ENCODE data around the gene COX4I1.

The COX4I1 gene

DNA sequence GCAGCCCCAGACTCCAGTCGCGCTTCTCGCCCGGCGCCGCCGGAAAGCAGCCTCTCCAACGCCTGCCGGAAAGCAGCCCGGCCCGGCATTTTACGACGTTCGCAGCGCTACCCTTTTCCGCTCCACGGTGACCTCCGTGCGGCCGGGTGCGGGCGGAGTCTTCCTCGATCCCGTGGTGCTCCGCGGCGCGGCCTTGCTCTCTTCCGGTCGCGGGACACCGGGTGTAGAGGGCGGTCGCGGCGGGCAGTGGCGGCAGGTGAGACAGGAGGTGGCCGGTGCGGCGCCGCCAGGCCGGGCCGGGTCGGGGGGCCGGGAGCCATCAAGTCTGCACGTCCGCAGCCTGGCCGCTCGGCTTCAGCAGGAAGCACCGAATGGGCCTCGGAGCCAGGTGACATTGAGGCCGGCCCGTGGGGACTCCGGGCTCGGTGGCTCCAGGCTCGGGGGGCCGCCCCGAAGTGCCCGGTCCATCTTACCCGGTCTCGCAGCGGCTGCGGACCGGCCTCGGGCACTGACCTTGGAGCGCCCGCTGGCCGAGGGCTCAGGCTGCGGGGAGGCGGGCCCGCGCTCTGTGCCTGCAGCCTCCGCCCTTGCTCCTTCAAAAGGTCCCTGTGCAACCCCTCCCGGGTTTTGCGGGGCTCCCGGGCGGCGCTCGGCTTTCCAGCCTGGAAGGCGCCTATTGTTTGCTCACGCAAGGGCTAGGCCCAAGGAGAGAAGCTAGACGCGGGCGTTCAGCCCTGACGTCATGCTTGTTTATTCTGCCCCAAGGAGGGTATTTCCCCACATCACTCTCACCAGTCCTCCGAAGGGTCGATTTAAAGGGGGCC lies at the start of gene COX4I1, which contains the start of gene EMC8:
Gene COX4I1, plus strand, starts transcription at position 199 of the 824 bp plus-strand sequence. CDS start 1,511 bp downstream, outside the sequence.
Gene EMC8, minus strand, starts transcription at position 48 of the 824 bp plus-strand sequence. CDS start 249 bp downstream, outside the sequence.
- Mint-ChIP-seq H3K36me3 (peaks cover 67% of the 10 kb centered on the region), H3K4me1 (peaks cover 56% of the 10 kb centered on the region), H3K4me3 (peak within 1 kb of the TSS; percentile 82), H3K27ac (peak within 1 kb of the TSS; percentile 95), H3K9me3 (no peaks in the 10 kb centered on the region)
- ATAC-seq (peak; percentile 94), DNase-seq (ENCODE audit: low spot score in 2 of 2) (peak; percentile 92 to 96)

DNA sequence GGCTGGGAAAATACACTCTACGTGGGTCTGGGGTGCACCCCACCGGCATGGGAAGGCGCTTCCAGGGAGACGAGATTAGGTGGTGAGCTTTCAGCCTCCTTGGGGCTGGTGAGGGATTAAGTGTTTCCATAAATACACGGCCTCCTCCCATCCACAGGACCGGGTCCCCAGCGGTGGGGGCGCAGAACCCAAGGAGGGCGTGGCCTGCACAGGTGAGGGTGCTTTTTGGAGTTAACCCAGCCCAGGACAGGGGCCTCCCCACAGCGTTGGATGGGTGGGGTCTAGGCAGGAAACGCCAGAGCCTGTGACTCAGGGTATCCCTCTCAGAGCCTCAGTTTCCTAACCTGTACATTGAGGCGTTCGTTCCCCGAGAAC lies 49.7 kb upstream of the COX4I1 start:
- Mint-ChIP-seq H3K9me3 (no peaks in the 10 kb centered on the region), H3K36me3 (no peaks in the 10 kb centered on the region), H3K4me1 (peaks cover 21% of the 10 kb centered on the region), H3K4me3 (peak overlapping the region; percentile 73), H3K27ac (peak overlapping the region; percentile 16)
- no peak for ATAC-seq
- no peak for DNase-seq (ENCODE audit: low spot score in 2 of 2)

DNA sequence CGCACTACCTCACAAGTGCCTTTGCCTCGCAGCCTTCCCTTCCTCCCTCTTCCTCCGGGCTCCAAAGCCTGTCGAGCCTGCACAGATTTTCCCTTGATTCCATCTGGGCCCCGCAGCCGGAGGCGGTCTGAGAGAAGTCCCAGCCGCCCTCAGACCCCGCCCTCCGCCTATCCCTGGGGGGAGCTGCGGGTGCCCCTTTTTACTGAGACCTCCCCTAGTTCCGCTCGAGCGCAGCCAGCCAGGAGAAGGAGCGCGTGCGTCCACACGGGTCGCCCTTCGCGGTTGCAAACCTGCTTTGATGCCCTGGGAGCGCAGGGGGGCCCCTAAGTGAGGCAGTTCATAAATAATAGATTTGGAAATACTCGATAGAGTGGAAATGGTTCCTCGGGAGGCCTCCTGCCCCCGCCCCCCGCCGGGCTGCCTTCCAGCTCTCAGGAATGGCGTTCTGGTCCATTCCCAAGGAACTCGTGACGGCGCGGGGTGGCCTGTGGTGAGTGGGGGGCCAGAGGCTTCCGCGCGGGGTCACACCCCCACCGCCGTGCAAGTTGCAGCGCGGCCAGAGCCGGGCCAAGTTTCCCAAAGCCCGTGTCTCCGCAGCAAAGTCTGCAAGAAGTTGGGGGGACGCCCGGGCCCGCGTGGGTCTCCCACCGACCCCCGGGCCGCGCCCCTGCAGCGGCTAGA lies 49.2 kb upstream of the COX4I1 start:
- Mint-ChIP-seq H3K36me3 (no peaks in the 10 kb centered on the region), H3K4me3 (peak overlapping the region; percentile 73), H3K4me1 (peaks cover 21% of the 10 kb centered on the region), H3K27ac (peak overlapping the region; percentile 16), H3K9me3 (no peaks in the 10 kb centered on the region)
- no peak for ATAC-seq
- no peak for DNase-seq (ENCODE audit: low spot score in 2 of 2)

DNA sequence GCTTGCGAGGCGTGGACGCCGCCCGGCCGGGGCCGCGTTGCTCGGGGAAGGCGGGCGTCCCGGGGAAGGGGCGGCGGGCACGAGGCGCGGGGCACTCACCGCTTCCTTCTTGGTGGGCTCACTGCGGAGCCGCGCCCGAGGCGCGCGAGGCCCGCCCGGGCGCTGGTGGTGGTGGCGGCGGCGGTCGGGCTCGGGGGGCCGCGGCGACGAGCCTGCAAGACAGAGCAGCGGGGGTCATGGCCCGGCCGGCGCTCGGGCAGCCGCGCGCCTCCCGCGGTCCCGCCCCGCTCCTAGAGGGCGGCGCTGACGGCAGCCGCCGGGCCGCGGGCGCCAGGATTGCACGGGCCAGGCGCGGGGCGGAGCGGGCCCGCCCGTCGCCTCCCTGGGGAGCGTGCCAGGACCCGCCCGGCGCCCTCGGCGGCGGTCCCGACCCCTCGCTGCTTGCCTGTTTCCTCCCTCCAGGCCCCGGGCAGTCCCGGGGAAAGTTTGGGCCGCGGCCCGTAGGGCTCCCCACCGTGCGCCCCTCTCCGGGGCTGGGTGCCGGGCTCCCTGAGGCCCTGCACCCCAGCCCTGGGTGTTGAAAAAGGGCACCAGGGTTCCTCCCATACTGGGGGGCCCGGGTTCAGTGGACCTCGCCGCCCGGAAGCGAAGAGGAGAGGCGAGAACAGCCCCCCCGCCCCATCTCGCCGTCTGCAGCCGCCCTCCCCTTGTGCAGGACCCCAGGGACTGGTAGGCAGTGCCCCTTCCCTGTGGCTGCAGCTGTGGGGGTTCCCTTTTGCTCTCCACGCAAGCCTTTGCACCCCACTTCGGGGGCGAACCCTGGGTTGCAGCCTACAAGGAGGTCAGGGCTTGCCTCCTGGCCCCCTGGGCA lies 48.4 kb upstream of the COX4I1 start, which contains the start of gene C16orf74:
Gene C16orf74, minus strand, starts transcription at position 270 of the 871 bp plus-strand sequence. CDS start 15,879 bp downstream, outside the sequence.
- DNase-seq (ENCODE audit: low spot score in 2 of 2): no peak
- H3K4me3 Mint-ChIP-seq: peak within 1 kb of the TSS; percentile 73
- ATAC-seq: peak; percentile 76
- no peaks in the 10 kb centered on the region for H3K36me3 Mint-ChIP-seq
- H3K27ac Mint-ChIP-seq: peak within 1 kb of the TSS; percentile 16
- peaks cover 23% of the 10 kb centered on the region for H3K4me1 Mint-ChIP-seq
- no peaks in the 10 kb centered on the region for H3K9me3 Mint-ChIP-seq

DNA sequence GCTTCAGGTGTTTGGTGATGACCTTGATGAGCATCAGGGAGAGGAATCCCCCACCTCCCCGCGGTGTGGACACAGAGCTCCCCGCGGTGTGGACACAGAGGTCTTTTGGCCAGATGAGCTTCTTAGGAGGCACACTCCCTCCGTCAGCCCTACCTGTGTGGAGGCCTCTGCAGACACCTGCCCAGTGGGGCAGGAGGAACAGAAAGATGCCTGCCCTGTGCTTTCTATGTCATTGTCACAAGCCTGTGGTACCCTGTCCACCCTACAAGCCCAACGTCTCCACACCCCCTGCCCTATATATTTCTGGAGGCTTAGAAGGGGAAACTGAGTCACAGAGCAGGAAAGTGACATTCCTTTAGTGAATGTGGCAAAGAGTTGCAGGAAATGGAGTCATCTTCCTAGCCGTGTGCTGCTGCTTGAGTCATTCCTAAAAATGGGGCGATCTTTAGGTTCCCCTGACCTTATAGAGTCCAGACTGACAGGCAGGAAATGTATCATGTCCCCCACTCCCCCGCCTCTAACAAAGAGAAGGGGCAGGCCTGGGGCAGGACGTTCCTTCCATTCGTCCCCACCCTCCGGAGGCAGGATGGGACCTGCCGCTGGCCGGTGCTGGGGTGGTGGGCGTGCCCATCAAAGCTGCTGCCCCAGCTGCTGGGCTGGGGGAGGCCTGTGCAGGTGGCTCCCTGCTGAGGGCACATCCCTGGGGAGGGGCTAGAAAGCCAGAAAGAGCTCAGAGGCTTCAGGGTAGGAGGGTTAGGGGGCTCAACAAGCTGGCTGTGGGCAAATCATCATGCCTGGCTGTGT lies 47.6 kb upstream of the COX4I1 start:
- ATAC-seq: peak; percentile 48

DNA sequence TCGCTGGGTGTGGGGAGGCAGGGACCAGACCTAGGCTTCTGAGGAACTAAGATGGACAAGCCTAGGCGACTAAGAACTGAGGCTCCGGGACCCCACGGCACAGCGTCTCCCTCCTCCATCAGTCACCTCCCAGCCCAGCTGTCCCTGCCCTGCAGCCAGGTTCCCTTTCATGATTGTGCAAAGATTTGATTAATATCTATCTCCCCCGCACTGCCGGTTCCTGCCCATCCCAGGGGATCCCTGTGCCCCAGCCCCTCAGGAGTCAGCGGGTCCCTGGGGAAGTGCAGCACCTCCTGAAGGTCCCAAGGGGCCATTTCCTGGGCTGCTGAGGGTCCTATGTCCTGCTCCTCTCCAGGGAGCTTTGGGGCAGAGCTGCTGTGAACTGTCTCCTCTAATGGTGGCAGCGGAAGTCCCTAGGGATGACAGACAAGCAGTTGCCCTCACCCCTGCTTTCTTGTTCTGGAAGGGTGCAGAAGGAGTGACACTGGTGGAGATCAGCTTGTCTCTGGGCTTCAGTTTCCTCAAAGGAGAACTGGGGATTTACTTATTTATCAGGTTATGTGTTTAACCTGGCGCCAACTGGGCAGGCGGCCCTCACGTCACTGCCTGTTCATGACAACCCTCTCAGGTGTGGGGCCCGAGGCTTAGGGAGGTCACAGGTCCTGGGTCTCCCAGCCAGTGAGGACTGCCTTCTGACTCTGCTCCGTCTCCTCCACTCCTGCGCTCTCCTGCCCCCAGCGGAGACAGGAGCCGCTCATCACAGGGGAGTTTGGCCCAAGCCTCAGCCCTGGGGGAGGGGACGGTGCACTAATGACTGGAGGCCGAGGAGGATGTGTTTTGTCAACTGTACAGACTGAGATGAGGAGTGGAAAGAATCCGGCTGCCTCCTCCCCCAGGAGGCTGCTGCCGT lies 46.7 kb upstream of the COX4I1 start:
- no peak for ATAC-seq
- peaks cover 25% of the 10 kb centered on the region for H3K4me1 Mint-ChIP-seq
- H3K27ac Mint-ChIP-seq: no peak overlapping the region
- no peaks in the 10 kb centered on the region for H3K36me3 Mint-ChIP-seq
- no peak for DNase-seq (ENCODE audit: low spot score in 2 of 2)
- H3K9me3 Mint-ChIP-seq: no peaks in the 10 kb centered on the region
- no peak overlapping the region for H3K4me3 Mint-ChIP-seq

More for the DNA sequence above, 47.6 kb upstream of the COX4I1 start:
- DNase-seq (ENCODE audit: low spot score in 2 of 2): no peak
- H3K4me1 Mint-ChIP-seq: peaks cover 26% of the 10 kb centered on the region
- H3K9me3 Mint-ChIP-seq: no peaks in the 10 kb centered on the region
- peak overlapping the region; percentile 32 for H3K4me3 Mint-ChIP-seq
- H3K27ac Mint-ChIP-seq: no peak overlapping the region
- no peaks in the 10 kb centered on the region for H3K36me3 Mint-ChIP-seq

DNA sequence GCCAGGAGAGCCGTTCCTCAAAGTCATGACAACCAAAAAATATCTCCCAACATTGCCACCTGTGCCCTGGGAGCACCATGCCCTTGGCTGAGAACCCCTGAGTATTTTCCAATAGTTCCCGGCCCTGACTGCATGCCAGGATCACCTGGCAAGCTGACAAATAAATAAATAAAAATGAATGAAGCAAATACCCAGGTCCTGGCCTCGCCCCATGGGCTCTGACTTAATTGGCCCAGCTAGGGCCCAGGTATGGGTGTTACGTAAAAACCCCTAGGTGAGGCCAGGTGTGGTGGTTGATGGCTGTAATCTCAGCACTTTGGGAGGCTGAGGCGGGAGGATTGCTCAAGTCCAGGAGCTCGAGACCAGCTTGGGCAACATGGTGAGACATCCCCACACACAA lies 45.9 kb upstream of the COX4I1 start:
- no peaks in the 10 kb centered on the region for H3K9me3 Mint-ChIP-seq
- DNase-seq (ENCODE audit: low spot score in 2 of 2) (no peak), ATAC-seq (no peak)
- H3K27ac Mint-ChIP-seq: no peak overlapping the region
- H3K36me3 Mint-ChIP-seq: no peaks in the 10 kb centered on the region
- H3K4me1 Mint-ChIP-seq: peaks cover 25% of the 10 kb centered on the region
- no peak overlapping the region for H3K4me3 Mint-ChIP-seq

DNA sequence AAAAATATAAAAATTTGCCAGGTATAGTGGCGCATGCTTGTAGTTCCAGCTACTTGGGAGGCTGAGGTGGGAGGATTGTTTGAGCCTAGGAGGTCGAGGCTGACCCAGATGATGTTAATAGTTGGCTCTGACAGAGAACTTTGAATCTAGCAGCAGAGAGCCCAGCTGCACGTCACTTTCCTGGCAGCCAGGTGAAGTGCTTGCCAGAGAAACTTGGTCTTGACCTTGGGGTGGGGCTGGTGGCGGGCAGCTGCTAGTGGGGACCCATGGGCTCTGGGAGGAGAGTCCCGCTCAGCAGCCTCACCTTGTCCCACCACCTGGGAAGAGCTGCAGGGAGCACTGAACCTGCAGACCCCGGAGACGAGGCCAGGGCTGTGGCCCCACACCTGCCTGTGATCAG lies 45.5 kb upstream of the COX4I1 start:
- Mint-ChIP-seq H3K9me3 (no peaks in the 10 kb centered on the region), H3K4me1 (peaks cover 29% of the 10 kb centered on the region), H3K36me3 (no peaks in the 10 kb centered on the region), H3K4me3 (no peak overlapping the region), H3K27ac (no peak overlapping the region)
- DNase-seq (ENCODE audit: low spot score in 2 of 2) (no peak), ATAC-seq (no peak)

DNA sequence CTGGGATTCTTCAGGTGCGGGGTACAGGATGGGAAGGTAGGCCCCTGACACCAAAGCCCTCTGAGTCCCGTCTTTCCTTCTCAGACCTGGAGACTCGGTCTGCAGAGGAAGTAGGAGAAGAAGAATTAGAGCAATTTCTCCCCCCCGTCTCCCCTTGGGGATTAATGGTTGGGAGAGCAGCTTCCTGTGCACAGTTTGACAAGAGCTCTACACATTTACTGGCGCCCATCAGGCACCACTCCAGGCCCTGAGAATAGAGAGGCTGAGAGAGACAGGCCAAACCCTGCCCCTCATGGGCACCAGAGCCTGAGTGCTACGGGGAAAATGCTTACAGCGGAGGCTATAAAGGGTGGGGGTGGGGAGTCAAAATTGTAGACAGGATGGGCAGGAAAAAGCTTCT lies 45.1 kb upstream of the COX4I1 start:
- Mint-ChIP-seq H3K27ac (no peak overlapping the region), H3K9me3 (no peaks in the 10 kb centered on the region), H3K4me3 (no peak overlapping the region), H3K4me1 (peaks cover 34% of the 10 kb centered on the region), H3K36me3 (no peaks in the 10 kb centered on the region)
- ATAC-seq (no peak), DNase-seq (ENCODE audit: low spot score in 2 of 2) (no peak)

DNA sequence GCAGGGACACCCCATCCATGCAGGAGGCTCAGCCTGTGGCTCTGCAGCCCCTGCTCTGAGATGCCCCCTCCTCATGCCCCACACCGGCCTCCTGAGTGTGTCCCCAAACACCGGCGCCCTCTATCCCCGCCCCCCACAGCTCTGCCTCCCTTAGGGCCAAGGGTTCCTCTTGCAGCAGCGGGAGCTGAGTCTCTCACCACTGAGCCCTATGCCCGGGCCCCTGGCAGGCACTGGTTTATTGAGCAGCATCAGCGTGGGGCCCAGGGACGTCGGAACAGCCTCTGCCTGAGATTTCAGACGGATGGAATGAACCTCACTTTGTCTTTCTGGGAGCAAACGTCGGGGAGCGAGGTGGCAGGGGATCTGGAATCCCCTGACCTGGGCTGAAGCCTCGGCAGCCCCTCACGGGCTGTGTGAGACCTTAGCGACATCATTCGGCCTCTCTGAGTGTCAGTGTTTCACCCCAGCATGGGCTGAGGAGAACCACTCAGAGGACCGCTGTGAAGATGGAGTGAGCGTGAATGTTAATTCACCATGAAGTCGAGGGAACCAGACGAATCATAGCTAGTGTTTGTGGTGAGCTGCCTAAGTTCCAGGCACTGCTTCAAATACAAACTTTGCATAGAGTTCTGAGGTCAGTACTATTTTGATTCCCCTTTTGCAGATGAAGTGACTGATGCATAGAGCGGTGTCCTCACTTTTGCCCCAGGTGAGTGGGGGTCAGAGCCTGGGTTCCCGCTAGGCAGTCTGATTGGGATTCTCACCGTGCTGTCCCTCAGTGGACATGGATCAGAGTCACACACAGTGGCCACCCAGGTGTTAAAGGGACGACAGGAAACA lies 43.3 kb upstream of the COX4I1 start:
- no peak overlapping the region for H3K4me3 Mint-ChIP-seq
- H3K36me3 Mint-ChIP-seq: no peaks in the 10 kb centered on the region
- H3K27ac Mint-ChIP-seq: no peak overlapping the region
- DNase-seq (ENCODE audit: low spot score in 2 of 2) (no peak), ATAC-seq (peak; percentile 55)
- H3K4me1 Mint-ChIP-seq: peaks cover 31% of the 10 kb centered on the region
- H3K9me3 Mint-ChIP-seq: no peaks in the 10 kb centered on the region

DNA sequence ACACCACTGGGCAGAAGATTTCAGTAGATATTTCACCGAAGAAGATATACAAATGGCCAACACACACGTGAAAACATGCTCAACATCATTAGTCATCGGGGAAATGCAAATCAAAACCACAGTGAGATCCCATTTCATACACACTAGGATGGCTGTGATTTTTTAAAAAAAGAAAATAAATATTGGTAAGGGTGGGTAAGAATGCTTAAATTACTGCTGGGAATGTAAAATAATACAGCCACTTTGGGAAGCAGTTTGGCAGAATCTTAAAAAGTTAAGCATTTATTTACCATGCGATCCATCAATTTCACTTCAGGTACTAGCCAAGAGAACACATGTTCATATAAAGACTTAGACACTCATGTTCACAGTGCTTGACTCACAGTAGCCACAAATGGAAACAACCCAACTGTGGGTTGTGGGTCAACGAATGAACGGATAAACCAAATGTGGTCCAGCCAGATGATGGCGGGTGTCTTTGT lies 42.1 kb upstream of the COX4I1 start:
- Mint-ChIP-seq H3K4me1 (peaks cover 26% of the 10 kb centered on the region), H3K27ac (no peak overlapping the region), H3K36me3 (no peaks in the 10 kb centered on the region), H3K4me3 (no peak overlapping the region), H3K9me3 (no peaks in the 10 kb centered on the region)
- DNase-seq (ENCODE audit: low spot score in 2 of 2): no peak
- ATAC-seq: peak; percentile 83

DNA sequence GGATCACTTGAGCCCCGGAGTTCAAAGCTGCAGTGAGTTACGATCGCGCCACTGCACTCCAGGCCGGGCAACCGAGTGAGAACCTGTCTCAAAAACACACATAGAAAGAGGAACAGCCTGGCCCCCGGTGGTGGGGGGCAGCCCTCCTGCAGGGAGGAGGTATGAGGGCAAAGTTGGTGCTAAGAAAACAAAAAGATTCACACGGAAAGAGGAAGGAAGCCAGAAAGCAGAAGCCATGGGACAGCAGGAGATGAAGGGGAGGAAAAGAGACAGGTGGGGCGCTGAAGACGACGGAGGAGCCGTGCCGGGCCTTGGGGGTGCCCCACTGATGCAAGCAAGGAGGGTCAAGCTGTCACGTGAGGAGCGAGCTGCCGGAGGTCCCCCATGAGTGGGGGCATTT lies 40.4 kb upstream of the COX4I1 start:
- DNase-seq (ENCODE audit: low spot score in 2 of 2) (no peak), ATAC-seq (no peak)
- H3K4me1 Mint-ChIP-seq: peaks cover 26% of the 10 kb centered on the region
- H3K36me3 Mint-ChIP-seq: no peaks in the 10 kb centered on the region
- no peak overlapping the region for H3K4me3 Mint-ChIP-seq
- H3K9me3 Mint-ChIP-seq: no peaks in the 10 kb centered on the region
- no peak overlapping the region for H3K27ac Mint-ChIP-seq

All from stimulated activated effector memory CD8-positive, alpha-beta T cell treated with anti-CD3 and anti-CD28 coated beads, Interleukin-12 subunit alpha, Interleukin-12 subunit beta, amount 100 ng/mL, for 72 hours (primary cell).